ENCODE measurements around the gene CSF2RB.
A peak's percentile ranks its signal among the peaks of the same experiment; 100 is the strongest.

Gene CSF2RB

GRCh38 chr22:36875741-36876140, 37.7 kb upstream of the CSF2RB start:
- TF ChIP-seq GATA1 (IDR thresholded peaks at IDR 0.05; ENCODE audit: low read depth, low read length) = no peak
- TF ChIP-seq POLR2A (IDR thresholded peaks at IDR 0.05; ENCODE audit: low read length) = no peak
- DNase-seq = no peak

- DNase-seq = no peak
Observed at GRCh38 chr22:36879775-36880174, 33.7 kb upstream of the CSF2RB start.

GRCh38 chr22:36881504-36882245, 31.8 kb upstream of the CSF2RB start:
- TF ChIP-seq POLR2A (IDR thresholded peaks at IDR 0.05; ENCODE audit: low read length) (no peak), GATA1 (IDR thresholded peaks at IDR 0.05; ENCODE audit: low read depth, low read length) (no peak)
- peak; percentile 13 to 16 for DNase-seq

More at GRCh38 chr22:36879775-36880174, 33.7 kb upstream of the CSF2RB start:
- TF ChIP-seq POLR2A (IDR thresholded peaks at IDR 0.05; ENCODE audit: low read length) (no peak), GATA1 (IDR thresholded peaks at IDR 0.05; ENCODE audit: low read depth, low read length) (no peak)

GRCh38 chr22:36884349-36885158, 28.9 kb upstream of the CSF2RB start:
- TF ChIP-seq GATA1 (IDR thresholded peaks at IDR 0.05; ENCODE audit: low read depth, low read length) = no peak
- no peak for TF ChIP-seq POLR2A (IDR thresholded peaks at IDR 0.05; ENCODE audit: low read length)
- peak; percentile 22 to 41 for DNase-seq

- no peak for TF ChIP-seq GATA1 (IDR thresholded peaks at IDR 0.05; ENCODE audit: low read depth, low read length)
- no peak for TF ChIP-seq POLR2A (IDR thresholded peaks at IDR 0.05; ENCODE audit: low read length)
- peak; percentile 21 to 46 for DNase-seq
Observed at GRCh38 chr22:36885474-36885873, 28.0 kb upstream of the CSF2RB start.

GRCh38 chr22:36886016-36886415, 27.4 kb upstream of the CSF2RB start:
- TF ChIP-seq POLR2A (IDR thresholded peaks at IDR 0.05; ENCODE audit: low read length) (no peak), GATA1 (IDR thresholded peaks at IDR 0.05; ENCODE audit: low read depth, low read length) (no peak)
- no peak for DNase-seq

GRCh38 chr22:36887162-36887561, 26.3 kb upstream of the CSF2RB start:
- TF ChIP-seq GATA1 (IDR thresholded peaks at IDR 0.05; ENCODE audit: low read depth, low read length) (no peak), POLR2A (IDR thresholded peaks at IDR 0.05; ENCODE audit: low read length) (no peak)
- DNase-seq = no peak

GRCh38 chr22:36891646-36892045, 21.8 kb upstream of the CSF2RB start:
- no peak for TF ChIP-seq GATA1 (IDR thresholded peaks at IDR 0.05; ENCODE audit: low read depth, low read length)
- no peak for TF ChIP-seq POLR2A (IDR thresholded peaks at IDR 0.05; ENCODE audit: low read length)
- DNase-seq = no peak

- no peak for DNase-seq
- TF ChIP-seq GATA1 (IDR thresholded peaks at IDR 0.05; ENCODE audit: low read depth, low read length) = no peak
- no peak for TF ChIP-seq POLR2A (IDR thresholded peaks at IDR 0.05; ENCODE audit: low read length)
Observed at GRCh38 chr22:36892292-36892691, 21.1 kb upstream of the CSF2RB start.

- TF ChIP-seq POLR2A (IDR thresholded peaks at IDR 0.05; ENCODE audit: low read length) = no peak
- TF ChIP-seq GATA1 (IDR thresholded peaks at IDR 0.05; ENCODE audit: low read depth, low read length) = no peak
Observed at GRCh38 chr22:36893262-36893661, 20.2 kb upstream of the CSF2RB start.

GRCh38 chr22:36894266-36894665, 19.2 kb upstream of the CSF2RB start:
- TF ChIP-seq GATA1 (IDR thresholded peaks at IDR 0.05; ENCODE audit: low read depth, low read length) = no peak
- no peak for TF ChIP-seq POLR2A (IDR thresholded peaks at IDR 0.05; ENCODE audit: low read length)
- no peak for DNase-seq

More at GRCh38 chr22:36893262-36893661, 20.2 kb upstream of the CSF2RB start:
- DNase-seq = no peak

GRCh38 chr22:36897611-36898010, 15.8 kb upstream of the CSF2RB start:
- no peak for DNase-seq
- TF ChIP-seq POLR2A (IDR thresholded peaks at IDR 0.05; ENCODE audit: low read length) = no peak
- TF ChIP-seq GATA1 (IDR thresholded peaks at IDR 0.05; ENCODE audit: low read depth, low read length) = no peak

- TF ChIP-seq POLR2A (IDR thresholded peaks at IDR 0.05; ENCODE audit: low read length) (no peak), GATA1 (IDR thresholded peaks at IDR 0.05; ENCODE audit: low read depth, low read length) (no peak)
- no peak for DNase-seq
Observed at GRCh38 chr22:36898690-36899089, 14.7 kb upstream of the CSF2RB start.

- no peak for TF ChIP-seq POLR2A (IDR thresholded peaks at IDR 0.05; ENCODE audit: low read length)
- TF ChIP-seq GATA1 (IDR thresholded peaks at IDR 0.05; ENCODE audit: low read depth, low read length) = no peak
- no peak for DNase-seq
Observed at GRCh38 chr22:36899498-36899897, 13.9 kb upstream of the CSF2RB start.
